GM06990 (cell line): Measurements from ENCODE around the gene LBX2.
A peak's percentile ranks its signal among the peaks of the same experiment; 100 is the strongest.

Experiments
- DNase-seq: peaks from one replicate; pipeline ENCODE4 v3.0.0-alpha.2; 2011; ENCODE audit not compliant: insufficient read length; ENCODE audit errors: extremely low read depth
- H3K27me3 ChIP-seq: replicated peaks from 2 replicates; pipeline ENCODE4 v1.6.0; 2011; ENCODE audit warnings: low read length; ENCODE audit not compliant: control insufficient read depth, insufficient read depth
- H3K36me3 ChIP-seq: 2 replicates; pipeline ENCODE4 v1.5.1; 2011; ENCODE audit warnings: low read length; ENCODE audit not compliant: control insufficient read depth, insufficient read depth
- H3K4me3 ChIP-seq: replicated peaks from 2 replicates; pipeline ENCODE4 v1.5.1; 2011; ENCODE audit warnings: low read depth, mild to moderate bottlenecking, control low read depth, low read length
- TF ChIP-seq, protein P1 (sequence below): IDR thresholded peaks from 2 replicates; pipeline ENCODE4 v1.5.1; 2011; ENCODE audit warnings: low read length, control low read depth, mild to moderate bottlenecking, inconsistent platforms; ENCODE audit not compliant: insufficient read depth, poor library complexity, severe bottlenecking

The LBX2 gene

GRCh38 chr2:74499267-74499939 is at the start of gene LBX2:
Gene LBX2, minus strand, starts transcription at chr2:74499603. Its CDS starts 66 bp downstream, at chr2:74499537.
- Histone ChIP-seq H3K36me3 (no peaks in the 10 kb centered on the region), H3K27me3 (peaks cover 2% of the 10 kb centered on the region), H3K4me3 (peak within 1 kb of the TSS; percentile 46)
- TF ChIP-seq, protein P1, sequence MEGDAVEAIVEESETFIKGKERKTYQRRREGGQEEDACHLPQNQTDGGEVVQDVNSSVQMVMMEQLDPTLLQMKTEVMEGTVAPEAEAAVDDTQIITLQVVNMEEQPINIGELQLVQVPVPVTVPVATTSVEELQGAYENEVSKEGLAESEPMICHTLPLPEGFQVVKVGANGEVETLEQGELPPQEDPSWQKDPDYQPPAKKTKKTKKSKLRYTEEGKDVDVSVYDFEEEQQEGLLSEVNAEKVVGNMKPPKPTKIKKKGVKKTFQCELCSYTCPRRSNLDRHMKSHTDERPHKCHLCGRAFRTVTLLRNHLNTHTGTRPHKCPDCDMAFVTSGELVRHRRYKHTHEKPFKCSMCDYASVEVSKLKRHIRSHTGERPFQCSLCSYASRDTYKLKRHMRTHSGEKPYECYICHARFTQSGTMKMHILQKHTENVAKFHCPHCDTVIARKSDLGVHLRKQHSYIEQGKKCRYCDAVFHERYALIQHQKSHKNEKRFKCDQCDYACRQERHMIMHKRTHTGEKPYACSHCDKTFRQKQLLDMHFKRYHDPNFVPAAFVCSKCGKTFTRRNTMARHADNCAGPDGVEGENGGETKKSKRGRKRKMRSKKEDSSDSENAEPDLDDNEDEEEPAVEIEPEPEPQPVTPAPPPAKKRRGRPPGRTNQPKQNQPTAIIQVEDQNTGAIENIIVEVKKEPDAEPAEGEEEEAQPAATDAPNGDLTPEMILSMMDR: no peak
- no peak for DNase-seq

DNA sequence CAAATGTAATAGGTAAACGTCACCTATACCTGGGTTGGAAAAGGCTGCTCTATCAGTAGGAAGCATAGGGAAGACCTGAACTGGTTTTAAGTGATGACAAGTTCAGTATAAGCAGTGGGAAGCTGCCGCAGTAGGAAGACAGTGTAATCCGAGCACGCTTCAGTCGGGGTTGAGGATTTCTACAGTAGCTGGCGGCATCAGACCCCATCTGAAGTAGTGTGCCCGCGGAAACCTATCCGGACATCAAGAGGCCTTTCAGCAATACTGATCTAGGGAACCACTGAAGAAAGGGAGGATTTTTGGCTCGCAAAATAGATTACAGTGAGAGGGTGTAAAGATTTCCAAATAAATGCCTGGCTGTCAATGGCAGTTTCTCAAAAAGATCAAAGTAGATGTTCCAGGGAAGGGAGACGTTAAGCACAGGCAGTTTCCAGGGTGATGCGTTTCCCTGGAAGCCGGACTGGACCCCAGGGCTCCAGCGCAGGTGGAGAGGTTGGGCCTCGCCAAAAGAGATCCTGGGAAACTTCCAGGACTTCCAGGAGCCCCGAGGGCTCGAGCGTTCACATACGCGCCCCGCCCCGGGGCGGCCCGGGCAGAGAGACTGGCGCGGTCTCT is 49.0 kb upstream of the LBX2 start:
- TF ChIP-seq, protein P1: no peak
- no peaks in the 10 kb centered on the region; the same call in none of the 2 replicates for H3K36me3 ChIP-seq
- peak overlapping the region; percentile 83 for H3K4me3 ChIP-seq
- no peaks in the 10 kb centered on the region for H3K27me3 ChIP-seq
- DNase-seq: no peak

- DNase-seq: no peak
- H3K4me3 ChIP-seq: no peak overlapping the region
- no peaks in the 10 kb centered on the region; the same call in none of the 2 replicates for H3K36me3 ChIP-seq
- TF ChIP-seq, protein P1: no peak
- H3K27me3 ChIP-seq: no peaks in the 10 kb centered on the region
Observed at GRCh38 chr2:74546004-74546403, 46.6 kb upstream of the LBX2 start.

DNA sequence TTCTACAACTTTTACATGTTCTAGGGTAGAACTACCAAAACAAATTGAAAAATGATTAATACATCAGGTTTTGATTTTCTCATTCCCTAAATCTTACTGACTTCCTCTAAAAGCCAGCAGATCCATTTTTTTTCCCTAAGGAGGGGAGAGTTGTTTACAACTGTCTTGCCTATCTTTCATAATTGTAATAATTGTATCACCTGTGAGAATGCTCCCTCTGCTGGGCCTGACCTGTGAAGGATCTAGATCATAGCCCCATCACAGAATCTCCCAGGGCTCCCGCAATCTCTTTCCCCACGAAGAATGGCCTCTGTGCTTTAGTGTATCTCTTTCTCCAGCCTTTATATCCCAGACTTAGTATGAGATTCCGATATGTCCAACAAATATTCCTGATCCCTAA is 45.2 kb upstream of the LBX2 start:
- H3K4me3 ChIP-seq: no peak overlapping the region
- TF ChIP-seq, protein P1: peak; percentile 33

DNA sequence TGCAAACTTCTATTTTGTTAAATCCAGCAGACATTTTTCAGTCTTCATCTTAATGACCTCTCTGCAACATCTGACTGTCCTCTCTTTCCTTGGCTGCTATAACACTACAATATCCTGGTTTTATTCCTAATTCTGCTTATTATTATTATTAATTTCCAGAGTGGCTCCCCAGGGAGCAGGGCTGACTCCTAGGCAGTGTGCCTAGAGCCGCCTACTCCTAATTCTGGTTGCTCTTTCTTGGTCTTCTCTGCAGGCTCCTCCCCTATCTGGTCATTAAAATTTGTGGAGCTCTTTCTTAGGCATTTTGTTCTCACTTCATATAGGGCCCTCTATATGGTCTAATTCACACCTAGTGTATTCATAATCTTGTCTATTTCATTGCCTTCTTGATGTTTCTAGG is 43.6 kb upstream of the LBX2 start:
- no peak for DNase-seq
- H3K4me3 ChIP-seq: no peak overlapping the region
- TF ChIP-seq, protein P1: no peak
- H3K36me3 ChIP-seq: peaks cover 4% of the 10 kb centered on the region
- H3K27me3 ChIP-seq: no peaks in the 10 kb centered on the region

More for the DNA sequence above, 45.2 kb upstream of the LBX2 start:
- Histone ChIP-seq H3K27me3 (no peaks in the 10 kb centered on the region), H3K36me3 (peaks cover 4% of the 10 kb centered on the region)
- no peak for DNase-seq
